Upper lobe of right lung (tissue), 1 donor: ENCODE data around the gene UBE2Z. TPM values are rescaled to one million over a fixed set of nuclear protein-coding genes. Genes with fewer than 3 reads are reported as not detected.
A peak's percentile ranks its signal among the peaks of the same experiment; 100 is the strongest.

ENCODE experiments used
- ATAC-seq: fragments of 200-7000 bp; cut with Tn5 transposase; one replicate; pipeline ENCODE4 v1.9.1; 2020; ENCODE audit warnings: mild to moderate bottlenecking, moderate library complexity
- DNase-seq: peaks from one replicate; pipeline ENCODE4 v3.0.0-alpha.2; 2020
- H3K27ac ChIP-seq: fragments of 200-600 bp; one replicate; pipeline ENCODE4 v1.8.0; 2022
- H3K27me3 ChIP-seq: fragments of 200-600 bp; one replicate; pipeline ENCODE4 v1.8.0; 2022; ENCODE audit warnings: mild to moderate bottlenecking
- H3K36me3 ChIP-seq: fragments of 200-600 bp; one replicate; pipeline ENCODE4 v1.8.0; 2022
- H3K4me1 ChIP-seq: fragments of 200-600 bp; one replicate; pipeline ENCODE4 v1.8.0; 2022
- H3K4me3 ChIP-seq: fragments of 200-600 bp; one replicate; pipeline ENCODE4 v1.8.0; 2022; ENCODE audit warnings: mild to moderate bottlenecking
- H3K9me3 ChIP-seq: fragments of 200-600 bp; one replicate; pipeline ENCODE4 v1.8.0; 2022
- intact Hi-C: fragments of 100-400 bp; cut with DNase I; formaldehyde crosslinking; loops from one replicate; pipeline ENCODE4 v1.11.0; 2022
- long read RNA-seq: library from polyadenylated mRNA; unstranded; transcript quantifications from one replicate; pipeline ENCODE4 v2.0.0, GENCODE V29; 2021
- total RNA-seq: library from RNA; stranded (reverse); fragmentation: NEBNext Ultra II Directional; extraction: Animal tissue kit (Norgen Biotek cat#: 25700); gene quantifications from one replicate; pipeline ENCODE4 v1.2.1, GENCODE V29; 2021
- TF ChIP-seq, protein P1 (sequence below): fragments of 200-600 bp; IDR thresholded peaks from one replicate; pipeline ENCODE4 v1.8.0; 2022; ENCODE audit warnings: antibody characterized with exemption
- donor health status: DM: no; HTN: yes; CAD: no; lungs with severe emphysema.

Gene UBE2Z
- 61.3 TPM for total RNA-seq
- long read RNA-seq, full-length matches to known transcripts: 61 of 75 reads
- long read RNA-seq, partial matches to known transcripts: 12 of 75 reads
- long read RNA-seq, other reads (novel, unspliced or antisense): 2 of 75 reads

DNA sequence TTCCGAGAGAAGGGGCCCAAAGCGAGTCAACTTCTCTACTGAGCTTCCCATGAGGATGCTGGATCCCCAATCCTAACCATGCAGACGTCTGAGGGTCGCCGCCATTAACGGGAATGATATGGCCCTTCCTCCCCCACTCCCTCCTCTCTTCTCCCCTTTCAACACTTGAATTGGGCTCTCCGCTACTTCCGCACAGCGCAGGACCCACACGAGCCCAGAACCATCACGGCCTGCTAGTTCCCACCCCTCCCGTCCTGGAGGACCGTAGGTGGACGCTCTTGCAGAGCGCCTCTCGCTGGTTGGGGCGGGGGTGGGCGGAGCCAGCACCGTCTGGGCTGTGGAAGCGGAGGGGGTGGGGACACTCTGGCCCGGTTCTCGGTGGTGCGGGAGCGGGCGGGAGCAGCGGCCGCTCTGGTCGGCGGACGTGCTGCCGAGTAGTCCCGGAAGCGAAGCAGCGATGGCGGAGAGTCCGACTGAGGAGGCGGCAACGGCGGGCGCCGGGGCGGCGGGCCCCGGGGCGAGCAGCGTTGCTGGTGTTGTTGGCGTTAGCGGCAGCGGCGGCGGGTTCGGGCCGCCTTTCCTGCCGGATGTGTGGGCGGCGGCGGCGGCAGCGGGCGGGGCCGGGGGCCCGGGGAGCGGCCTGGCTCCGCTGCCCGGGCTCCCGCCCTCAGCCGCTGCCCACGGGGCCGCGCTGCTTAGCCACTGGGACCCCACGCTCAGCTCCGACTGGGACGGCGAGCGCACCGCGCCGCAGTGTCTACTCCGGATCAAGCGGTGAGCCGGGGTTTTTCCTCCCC lies at the start of gene UBE2Z:
Gene UBE2Z, plus strand, starts transcription at position 361 of the 797 bp plus-strand sequence. Its CDS starts 97 bp downstream, at position 458.
- DNase-seq (peak; percentile 97), ATAC-seq (peak; percentile 98)
- Histone ChIP-seq H3K27ac (peak within 1 kb of the TSS; percentile 89), H3K27me3 (no peaks in the 10 kb centered on the region), H3K4me1 (peaks cover 19% of the 10 kb centered on the region), H3K36me3 (peaks cover 27% of the 10 kb centered on the region), H3K9me3 (no peaks in the 10 kb centered on the region), H3K4me3 (peak within 1 kb of the TSS; percentile 70)
- TF ChIP-seq, protein P1, sequence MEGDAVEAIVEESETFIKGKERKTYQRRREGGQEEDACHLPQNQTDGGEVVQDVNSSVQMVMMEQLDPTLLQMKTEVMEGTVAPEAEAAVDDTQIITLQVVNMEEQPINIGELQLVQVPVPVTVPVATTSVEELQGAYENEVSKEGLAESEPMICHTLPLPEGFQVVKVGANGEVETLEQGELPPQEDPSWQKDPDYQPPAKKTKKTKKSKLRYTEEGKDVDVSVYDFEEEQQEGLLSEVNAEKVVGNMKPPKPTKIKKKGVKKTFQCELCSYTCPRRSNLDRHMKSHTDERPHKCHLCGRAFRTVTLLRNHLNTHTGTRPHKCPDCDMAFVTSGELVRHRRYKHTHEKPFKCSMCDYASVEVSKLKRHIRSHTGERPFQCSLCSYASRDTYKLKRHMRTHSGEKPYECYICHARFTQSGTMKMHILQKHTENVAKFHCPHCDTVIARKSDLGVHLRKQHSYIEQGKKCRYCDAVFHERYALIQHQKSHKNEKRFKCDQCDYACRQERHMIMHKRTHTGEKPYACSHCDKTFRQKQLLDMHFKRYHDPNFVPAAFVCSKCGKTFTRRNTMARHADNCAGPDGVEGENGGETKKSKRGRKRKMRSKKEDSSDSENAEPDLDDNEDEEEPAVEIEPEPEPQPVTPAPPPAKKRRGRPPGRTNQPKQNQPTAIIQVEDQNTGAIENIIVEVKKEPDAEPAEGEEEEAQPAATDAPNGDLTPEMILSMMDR: peak; percentile 17
- intact Hi-C loops: no loop called here

DNA sequence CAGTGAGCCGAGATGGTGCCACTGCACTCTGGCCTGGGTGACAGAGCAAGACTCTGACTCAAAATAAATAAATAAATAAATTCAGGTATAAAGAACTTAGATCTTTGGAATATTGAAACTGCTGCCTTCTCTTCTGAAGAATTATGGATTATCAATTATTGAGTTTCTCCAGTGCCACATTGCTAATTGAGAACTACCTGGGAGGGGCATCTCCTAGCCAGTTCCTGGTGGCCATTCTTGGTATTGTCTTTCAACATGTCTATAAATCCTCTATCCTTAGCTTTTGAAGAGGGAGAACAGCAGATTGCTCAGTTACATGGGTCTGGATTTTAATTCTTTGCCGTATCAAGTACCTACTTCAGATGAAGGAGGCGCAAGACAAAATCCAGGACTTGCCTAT lies 48.2 kb upstream of the UBE2Z start:
- peaks cover 98% of the 10 kb centered on the region for H3K36me3 ChIP-seq
- TF ChIP-seq, protein P1: no peak
- no peak overlapping the region for H3K4me3 ChIP-seq
- no peak for DNase-seq
- no peaks in the 10 kb centered on the region for H3K4me1 ChIP-seq
- no peak for ATAC-seq
- no peak overlapping the region for H3K27ac ChIP-seq
- no peaks in the 10 kb centered on the region for H3K27me3 ChIP-seq
- H3K9me3 ChIP-seq: no peaks in the 10 kb centered on the region
- intact Hi-C loops: no loop called here

DNA sequence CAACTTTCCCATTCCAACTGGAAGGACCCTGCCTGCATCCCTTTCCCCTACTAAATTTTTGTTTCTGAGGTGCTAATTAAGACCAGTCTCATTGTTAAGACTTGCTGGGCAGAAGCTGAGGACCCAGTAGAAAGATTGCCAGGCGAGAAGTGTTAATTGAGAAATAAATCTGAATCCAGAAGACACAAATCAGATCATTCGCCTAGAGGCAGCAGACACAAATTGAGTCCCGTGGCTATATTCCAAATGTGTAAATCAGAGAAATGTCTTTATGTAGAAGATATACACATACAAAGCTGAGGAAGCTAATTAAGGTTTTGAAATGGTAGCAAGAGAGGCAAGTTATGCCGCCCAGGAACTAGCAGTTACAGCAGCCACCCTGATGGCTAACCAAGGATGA lies 47.8 kb upstream of the UBE2Z start:
- DNase-seq (no peak), ATAC-seq (no peak)
- TF ChIP-seq, protein P1: no peak
- intact Hi-C loops: no loop called here
- Histone ChIP-seq H3K27ac (no peak overlapping the region), H3K9me3 (no peaks in the 10 kb centered on the region), H3K4me3 (no peak overlapping the region), H3K4me1 (no peaks in the 10 kb centered on the region), H3K27me3 (no peaks in the 10 kb centered on the region), H3K36me3 (peaks cover 98% of the 10 kb centered on the region)

DNA sequence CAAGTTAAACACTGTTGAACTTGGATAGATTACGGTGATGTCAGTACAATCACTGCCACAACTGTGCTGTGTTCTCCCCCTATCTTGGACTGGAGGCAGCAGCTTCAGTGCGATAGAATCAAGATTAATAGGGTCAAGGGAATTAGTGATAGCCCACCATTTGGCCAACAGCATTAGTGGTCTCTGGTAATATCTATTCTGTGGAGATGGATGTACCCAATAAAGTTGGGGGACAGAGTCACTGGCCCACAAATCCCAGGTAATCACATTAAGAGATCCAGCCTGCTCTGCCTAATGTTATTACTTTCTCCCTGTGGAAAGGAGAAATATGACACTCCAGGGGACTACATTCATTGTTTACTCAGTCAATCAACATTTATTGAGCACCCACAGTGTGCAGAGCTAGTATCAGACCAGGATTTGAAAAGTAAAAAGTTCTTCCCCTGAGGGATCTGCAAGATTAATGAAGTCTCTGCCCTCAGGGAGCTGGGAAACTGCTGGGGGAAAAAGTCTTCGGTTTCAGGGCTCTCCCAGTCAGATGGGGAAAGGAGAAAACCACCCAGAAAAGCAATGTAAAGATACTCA lies 39.2 kb upstream of the UBE2Z start:
- ATAC-seq (no peak), DNase-seq (no peak)
- intact Hi-C loops: no loop called here
- peaks cover 23% of the 10 kb centered on the region for H3K36me3 ChIP-seq
- no peak overlapping the region for H3K4me3 ChIP-seq
- TF ChIP-seq, protein P1: no peak
- peaks cover 20% of the 10 kb centered on the region for H3K4me1 ChIP-seq
- H3K27me3 ChIP-seq: no peaks in the 10 kb centered on the region
- no peaks in the 10 kb centered on the region for H3K9me3 ChIP-seq
- no peak overlapping the region for H3K27ac ChIP-seq

DNA sequence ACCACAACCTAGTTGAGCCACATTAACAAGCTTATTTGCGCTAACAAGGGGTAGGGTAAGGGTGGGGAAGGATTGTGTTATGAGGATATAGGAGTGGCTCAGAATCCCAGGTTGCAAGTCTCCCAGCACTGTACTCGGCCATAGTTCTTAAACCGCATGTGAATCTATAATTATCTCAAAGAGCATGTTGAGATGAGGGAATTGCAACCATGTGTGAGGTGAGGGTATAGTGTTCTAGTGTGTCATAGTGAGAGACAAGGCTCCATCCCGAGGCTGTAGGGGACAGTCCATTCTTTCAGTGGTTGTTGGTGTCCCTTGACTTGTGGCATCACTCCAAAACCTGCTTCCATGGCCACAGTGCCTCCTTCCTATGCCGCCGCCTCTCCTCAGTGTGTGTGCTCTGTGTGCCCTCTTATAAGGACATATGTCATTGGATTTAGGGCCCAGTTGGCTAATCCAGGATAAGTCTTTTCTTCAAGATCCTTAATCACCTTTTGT lies 38.3 kb upstream of the UBE2Z start:
- DNase-seq: no peak
- no peaks in the 10 kb centered on the region for H3K9me3 ChIP-seq
- no peak for ATAC-seq
- H3K27me3 ChIP-seq: no peaks in the 10 kb centered on the region
- H3K4me3 ChIP-seq: no peak overlapping the region
- H3K27ac ChIP-seq: no peak overlapping the region
- TF ChIP-seq, protein P1: no peak
- peaks cover 20% of the 10 kb centered on the region for H3K4me1 ChIP-seq
- H3K36me3 ChIP-seq: peaks cover 14% of the 10 kb centered on the region
- intact Hi-C loops: no loop called here
